Colonic mucosa (tissue), 4 donors: ENCODE results near the gene ETV5. TPM values are rescaled to one million over a fixed set of nuclear protein-coding genes. Genes with fewer than 3 reads are reported as not detected.

Experiments used
- DNase-seq: peaks from one replicate; pipeline ENCODE4 v3.0.0-alpha.2; 2020
- H3K27ac ChIP-seq: fragments of 200-600 bp; one replicate; pipeline ENCODE4 v1.8.0; 2021
- H3K27me3 ChIP-seq: fragments of 200-600 bp; one replicate; pipeline ENCODE4 v1.8.0; 2021
- H3K36me3 ChIP-seq: fragments of 200-600 bp; one replicate; pipeline ENCODE4 v1.8.0; 2021
- H3K4me1 ChIP-seq: fragments of 200-600 bp; one replicate; pipeline ENCODE4 v1.8.0; 2021; ENCODE audit warnings: mild to moderate bottlenecking
- H3K4me3 ChIP-seq: fragments of 200-600 bp; one replicate; pipeline ENCODE4 v1.8.0; 2021
- H3K9ac ChIP-seq, 2 donors: one replicate each; pipeline ENCODE4 v1.7.0; 2013; ENCODE audit warnings: control low read depth in 2 of 2, low read depth in 2 of 2, low read length in 2 of 2
- H3K9me3 ChIP-seq: fragments of 200-600 bp; one replicate; pipeline ENCODE4 v1.8.0; 2021
- CTCF ChIP-seq: fragments of 200-600 bp; IDR thresholded peaks from one replicate; pipeline ENCODE4 v1.8.0; 2022; ENCODE audit warnings: antibody characterized with exemption, mild to moderate bottlenecking
- intact Hi-C: fragments of 100-400 bp; cut with DNase I; formaldehyde crosslinking; loops from one replicate; pipeline ENCODE4 v1.14.1; 2022
- total RNA-seq, 2 donors: library from RNA; stranded (reverse); fragmentation: NEBNext Ultra II Directional in 1 of 2; extraction: Animal tissue kit (Norgen Biotek cat#: 25700) in 1 of 2; gene quantifications; one replicate each; pipeline ENCODE4 v1.2.1, GENCODE V29; 2021
- donor health status: healthy.
- donor health status: DM: no; HTN: no; CAD: no.
- donor health status: DM: no; HTN: no; CAD: no.

The ETV5 gene
- total RNA-seq, 2 donors from 2014 or later, result 3.1 TPM

GRCh38 chr3:186001842-186002241 is 107.0 kb downstream of the ETV5 start:
- H3K27ac ChIP-seq, result no peak overlapping the region
- H3K4me1 ChIP-seq, result no peaks in the 10 kb centered on the region
- H3K27me3 ChIP-seq, result no peaks in the 10 kb centered on the region
- TF ChIP-seq CTCF, result no peak
- H3K9ac ChIP-seq, result no peak overlapping the region
- DNase-seq, result no peak
- H3K36me3 ChIP-seq, result no peaks in the 10 kb centered on the region
- no peak overlapping the region for H3K4me3 ChIP-seq
- intact Hi-C loops, result no loop called here
- no peaks in the 10 kb centered on the region for H3K9me3 ChIP-seq

GRCh38 chr3:185999221-185999620 is 109.7 kb downstream of the ETV5 start:
- no peak overlapping the region for H3K4me3 ChIP-seq
- no peaks in the 10 kb centered on the region for H3K9me3 ChIP-seq
- no peak for DNase-seq
- no peaks in the 10 kb centered on the region for H3K4me1 ChIP-seq
- no peak overlapping the region for H3K27ac ChIP-seq
- H3K9ac ChIP-seq, result no peak overlapping the region
- H3K36me3 ChIP-seq, result no peaks in the 10 kb centered on the region
- TF ChIP-seq CTCF, result no peak
- no peaks in the 10 kb centered on the region for H3K27me3 ChIP-seq
- intact Hi-C loops, result no loop called here

GRCh38 chr3:185998136-185998535 is 110.8 kb downstream of the ETV5 start:
- no peak overlapping the region for H3K4me3 ChIP-seq
- no peak for TF ChIP-seq CTCF
- H3K27ac ChIP-seq, result no peak overlapping the region
- H3K27me3 ChIP-seq, result no peaks in the 10 kb centered on the region
- no peaks in the 10 kb centered on the region for H3K9me3 ChIP-seq
- no peaks in the 10 kb centered on the region for H3K36me3 ChIP-seq
- H3K9ac ChIP-seq, result no peak overlapping the region
- no peak for DNase-seq
- intact Hi-C loops, result no loop called here
- no peaks in the 10 kb centered on the region for H3K4me1 ChIP-seq

- Histone ChIP-seq H3K36me3 (no peaks in the 10 kb centered on the region), H3K4me3 (no peak overlapping the region), H3K27ac (no peak overlapping the region), H3K9me3 (no peaks in the 10 kb centered on the region), H3K27me3 (no peaks in the 10 kb centered on the region), H3K9ac (no peak overlapping the region), H3K4me1 (no peaks in the 10 kb centered on the region)
- DNase-seq, result no peak
- intact Hi-C loops, result no loop called here
- no peak for TF ChIP-seq CTCF
These were observed 111.8 kb downstream of the ETV5 start for GRCh38 chr3:185997130-185997529.

Other genes starting within 250 kb of the ETV5 start
- 100 to 1,000 TPM in 1 of 2 donors, 10 to 100 TPM in 1; 98.8 to 140 TPM for gene TRA2B, start 171.1 kb downstream of the ETV5 start, total RNA-seq